ENCODE measurements around the gene NKAIN2.

NKAIN2 gene

DNA sequence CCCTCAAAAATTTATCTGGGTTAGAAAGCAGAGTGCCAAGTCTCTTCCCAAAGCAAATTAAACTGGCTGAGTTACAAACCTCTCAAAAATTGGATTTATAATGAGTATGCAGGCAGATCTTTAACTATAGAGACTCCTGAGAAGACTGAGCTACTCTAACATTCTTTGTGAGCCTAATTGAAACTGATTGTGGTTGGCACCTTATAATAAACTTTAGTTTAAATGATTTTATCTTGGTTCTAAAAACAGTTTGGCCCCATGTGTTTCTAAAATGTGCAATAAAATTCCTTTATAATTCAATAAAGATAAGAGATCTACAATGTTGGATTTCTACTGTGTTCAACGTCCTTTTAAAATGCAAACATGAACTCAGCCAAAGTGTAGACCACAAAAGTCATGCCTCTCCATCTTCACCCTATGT, 678.4 kb downstream of the NKAIN2 start:
- WGBS, 2 experiments: 100% methylated on average over 1 of the region's 1 CpG; no CpG with 5 or more reads in 1 of the 2 experiments
- Histone ChIP-seq H3K4me1 (ENCODE audit: control insufficient read depth, insufficient read depth, low read length) (no peaks in the 10 kb centered on the region), H3K36me3 (ENCODE audit: control insufficient read depth, insufficient read depth, low read length) (no peaks in the 10 kb centered on the region), H3K4me3 (ENCODE audit: insufficient read depth, low read depth, low read length) (no peak overlapping the region), H3K27me3 (ENCODE audit: control insufficient read depth, insufficient read depth, low read length, poor library complexity, severe bottlenecking) (no peaks in the 10 kb centered on the region), H3K27ac (ENCODE audit: insufficient read depth, low read depth, low read length, poor library complexity, severe bottlenecking) (no peak overlapping the region), H3K9me3 (ENCODE audit: control insufficient read depth, low read length) (no peaks in the 10 kb centered on the region)

DNA sequence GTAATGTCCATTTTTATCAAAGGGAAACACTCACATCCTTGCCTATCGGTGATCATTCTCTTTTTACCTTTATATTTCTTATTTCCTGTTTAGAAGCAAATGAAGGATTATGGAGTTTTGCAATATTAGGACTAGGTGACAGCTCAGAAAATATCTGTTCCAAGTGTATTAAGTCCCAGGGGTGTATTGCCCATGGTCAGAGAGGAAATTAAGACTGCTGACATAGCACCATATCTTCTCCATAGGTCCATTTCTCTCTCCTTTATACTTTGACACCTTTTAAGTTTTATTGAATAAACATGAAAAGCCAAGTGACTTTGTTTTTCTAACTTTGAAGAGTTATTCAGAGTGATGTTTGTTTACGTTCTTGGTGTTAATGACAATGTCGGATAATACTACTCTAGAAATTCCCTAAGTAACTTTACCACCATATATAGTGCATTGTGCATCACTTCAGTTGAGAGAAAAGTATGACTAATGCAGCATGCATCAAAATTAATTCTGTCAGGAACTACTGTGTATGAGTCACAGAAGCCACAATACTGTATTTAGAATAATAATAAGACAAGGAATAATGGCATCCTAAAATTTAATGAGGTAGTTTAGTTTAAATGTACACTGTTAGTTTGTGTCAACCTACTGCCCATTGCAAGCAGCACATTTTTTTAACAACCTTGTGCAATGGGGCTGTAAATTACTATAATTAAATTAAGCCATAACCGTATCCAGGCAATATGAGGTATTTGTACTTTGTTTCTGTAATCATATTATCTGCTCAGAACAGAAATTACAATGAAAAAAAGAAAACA, 684.2 kb downstream of the NKAIN2 start:
- Histone ChIP-seq H3K4me3 (ENCODE audit: insufficient read depth, low read depth, low read length) (no peak overlapping the region), H3K27ac (ENCODE audit: insufficient read depth, low read depth, low read length, poor library complexity, severe bottlenecking) (no peak overlapping the region), H3K36me3 (ENCODE audit: control insufficient read depth, insufficient read depth, low read length) (no peaks in the 10 kb centered on the region), H3K9me3 (ENCODE audit: control insufficient read depth, low read length) (no peaks in the 10 kb centered on the region), H3K4me1 (ENCODE audit: control insufficient read depth, insufficient read depth, low read length) (no peaks in the 10 kb centered on the region), H3K27me3 (ENCODE audit: control insufficient read depth, insufficient read depth, low read length, poor library complexity, severe bottlenecking) (no peaks in the 10 kb centered on the region)
- WGBS, 2 experiments: 100% methylated on average over 1 of the region's 4 CpGs; no CpG with 5 or more reads in 1 of the 2 experiments

DNA sequence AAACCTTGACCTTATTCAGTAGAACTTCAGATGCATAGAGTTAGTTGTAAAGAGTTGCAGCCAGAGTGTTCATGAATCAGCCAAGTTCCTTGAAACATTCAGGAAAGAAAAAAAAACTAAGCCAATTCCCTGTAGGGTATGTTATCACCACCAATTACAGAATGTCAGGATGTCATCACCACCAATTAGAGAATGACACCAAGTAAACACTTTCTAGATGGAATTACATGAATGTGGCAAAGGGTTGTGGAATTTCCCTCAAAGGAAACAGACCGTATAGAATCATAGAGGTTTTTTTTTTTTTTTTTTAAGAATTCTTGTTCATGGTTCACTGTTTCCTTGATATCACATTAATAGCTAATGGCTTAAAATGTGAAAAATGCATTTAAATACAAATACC, 686.5 kb downstream of the NKAIN2 start:
- Histone ChIP-seq H3K27me3 (ENCODE audit: control insufficient read depth, insufficient read depth, low read length, poor library complexity, severe bottlenecking) (no peaks in the 10 kb centered on the region), H3K4me3 (ENCODE audit: insufficient read depth, low read depth, low read length) (no peak overlapping the region), H3K9me3 (ENCODE audit: control insufficient read depth, low read length) (no peaks in the 10 kb centered on the region), H3K4me1 (ENCODE audit: control insufficient read depth, insufficient read depth, low read length) (no peaks in the 10 kb centered on the region), H3K36me3 (ENCODE audit: control insufficient read depth, insufficient read depth, low read length) (no peaks in the 10 kb centered on the region), H3K27ac (ENCODE audit: insufficient read depth, low read depth, low read length, poor library complexity, severe bottlenecking) (no peak overlapping the region)
- WGBS, 2 experiments: 100% methylated on average over 1 of the region's 1 CpG; no CpG with 5 or more reads in 1 of the 2 experiments

DNA sequence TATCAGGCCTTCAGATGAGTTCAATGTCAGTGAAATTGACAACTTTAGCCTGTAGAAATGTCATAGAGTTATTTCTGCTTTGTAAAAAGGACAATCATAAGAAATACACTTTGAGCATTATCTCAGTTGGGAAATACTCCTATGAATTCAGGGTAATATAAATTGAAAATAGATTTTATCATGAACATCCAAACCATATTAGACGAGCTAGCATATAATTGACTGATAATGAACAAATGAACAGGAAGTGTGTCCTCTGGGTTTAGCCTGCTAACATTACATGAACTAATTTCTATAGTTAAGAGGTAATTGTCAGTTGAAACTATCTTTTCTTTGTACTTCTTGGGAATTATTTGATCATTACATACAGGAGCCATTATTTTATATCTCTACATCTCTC, 689.6 kb downstream of the NKAIN2 start:
- no peak overlapping the region for H3K4me3 ChIP-seq (ENCODE audit: insufficient read depth, low read depth, low read length)
- no peaks in the 10 kb centered on the region for H3K4me1 ChIP-seq (ENCODE audit: control insufficient read depth, insufficient read depth, low read length)
- no CpG with 5 or more reads among the region's 1 CpG for WGBS, 2 experiments
- no peaks in the 10 kb centered on the region for H3K9me3 ChIP-seq (ENCODE audit: control insufficient read depth, low read length)
- no peaks in the 10 kb centered on the region for H3K36me3 ChIP-seq (ENCODE audit: control insufficient read depth, insufficient read depth, low read length)
- no peaks in the 10 kb centered on the region for H3K27me3 ChIP-seq (ENCODE audit: control insufficient read depth, insufficient read depth, low read length, poor library complexity, severe bottlenecking)
- no peak overlapping the region for H3K27ac ChIP-seq (ENCODE audit: insufficient read depth, low read depth, low read length, poor library complexity, severe bottlenecking)

DNA sequence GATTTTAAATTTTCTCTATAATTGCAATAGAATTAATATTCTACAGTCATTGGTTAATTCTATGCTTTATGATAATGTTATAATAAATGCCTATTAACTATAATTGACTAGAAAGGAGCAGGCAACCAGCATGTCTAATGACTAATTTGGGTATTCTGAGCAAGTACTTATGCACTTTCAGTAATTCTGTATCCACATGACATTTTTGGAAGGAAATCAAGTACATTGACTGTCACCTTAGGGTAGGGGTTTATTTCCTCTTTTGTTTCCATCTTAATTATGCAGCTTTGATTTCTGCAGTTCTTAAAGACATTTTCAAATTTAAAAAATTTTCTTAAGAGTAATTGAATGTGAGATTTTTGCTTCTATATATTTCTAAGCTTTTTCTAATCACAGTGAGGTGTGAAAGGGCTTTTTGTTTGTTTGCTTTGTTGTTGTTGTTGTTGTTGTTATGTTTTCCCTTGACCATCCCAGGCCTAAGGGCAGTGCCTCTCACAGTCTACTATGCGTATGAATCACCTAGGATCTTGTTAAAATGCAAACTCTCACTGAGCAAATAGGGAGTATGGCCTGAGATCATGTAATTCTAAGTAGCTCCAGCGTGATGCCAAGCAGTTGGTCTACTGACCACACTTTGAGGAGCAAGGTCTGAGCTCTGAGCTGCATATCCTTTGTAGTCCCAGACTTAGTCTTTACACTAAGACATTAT, 691.4 kb downstream of the NKAIN2 start:
- Histone ChIP-seq H3K36me3 (ENCODE audit: control insufficient read depth, insufficient read depth, low read length) (no peaks in the 10 kb centered on the region), H3K4me3 (ENCODE audit: insufficient read depth, low read depth, low read length) (no peak overlapping the region), H3K9me3 (ENCODE audit: control insufficient read depth, low read length) (no peaks in the 10 kb centered on the region), H3K4me1 (ENCODE audit: control insufficient read depth, insufficient read depth, low read length) (no peaks in the 10 kb centered on the region), H3K27me3 (ENCODE audit: control insufficient read depth, insufficient read depth, low read length, poor library complexity, severe bottlenecking) (no peaks in the 10 kb centered on the region), H3K27ac (ENCODE audit: insufficient read depth, low read depth, low read length, poor library complexity, severe bottlenecking) (no peak overlapping the region)
- WGBS, 2 experiments: 80 to 84% methylated on average over 2 of the region's 2 CpGs

DNA sequence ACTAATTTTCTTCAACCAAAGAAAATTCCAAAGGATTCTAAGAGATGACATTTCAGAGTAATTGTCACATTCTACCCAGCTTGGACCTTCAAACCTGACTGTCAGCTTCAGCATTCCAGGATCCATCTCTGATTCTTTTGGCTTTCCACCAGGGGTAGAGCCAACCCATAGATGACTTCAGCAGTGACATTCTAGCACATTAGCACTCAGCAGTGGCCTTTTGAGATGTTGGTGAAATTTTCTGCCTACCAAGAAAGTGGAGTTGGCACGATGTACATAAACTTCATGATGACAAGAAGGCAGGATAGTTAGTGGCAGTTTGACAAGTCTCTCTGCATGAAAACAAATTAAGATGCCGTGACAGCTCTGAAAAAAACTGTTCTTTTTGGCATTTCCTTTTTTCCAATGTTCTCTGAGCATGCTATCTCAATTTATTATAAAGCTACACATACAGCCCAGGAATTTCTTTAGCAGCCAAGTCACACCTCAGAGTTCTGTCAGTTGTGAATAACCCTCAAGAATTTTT, 692.1 kb downstream of the NKAIN2 start:
- Histone ChIP-seq H3K4me3 (ENCODE audit: insufficient read depth, low read depth, low read length) (no peak overlapping the region), H3K27me3 (ENCODE audit: control insufficient read depth, insufficient read depth, low read length, poor library complexity, severe bottlenecking) (no peaks in the 10 kb centered on the region), H3K4me1 (ENCODE audit: control insufficient read depth, insufficient read depth, low read length) (no peaks in the 10 kb centered on the region), H3K9me3 (ENCODE audit: control insufficient read depth, low read length) (no peaks in the 10 kb centered on the region), H3K36me3 (ENCODE audit: control insufficient read depth, insufficient read depth, low read length) (no peaks in the 10 kb centered on the region), H3K27ac (ENCODE audit: insufficient read depth, low read depth, low read length, poor library complexity, severe bottlenecking) (no peak overlapping the region)
- 94 to 95% methylated on average over 2 of the region's 2 CpGs for WGBS, 2 experiments

DNA sequence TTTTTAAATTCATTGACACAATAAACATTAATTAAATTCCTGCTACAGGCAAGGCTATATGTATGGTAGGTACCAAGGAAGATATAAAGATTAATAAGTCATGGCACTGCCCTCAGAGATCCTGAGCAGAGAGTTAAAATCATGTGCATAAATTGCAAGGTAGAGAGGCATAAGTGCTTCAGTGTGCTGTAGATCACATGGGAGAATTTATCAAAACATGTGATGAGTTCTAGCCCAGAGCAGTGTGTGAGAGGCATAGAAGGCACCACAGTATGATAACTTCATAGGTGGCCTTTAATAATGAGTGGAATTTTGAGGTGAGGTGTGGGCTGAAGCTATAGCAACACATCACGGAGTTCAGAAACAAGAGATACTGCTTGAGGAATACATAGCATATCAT, 692.7 kb downstream of the NKAIN2 start:
- Histone ChIP-seq H3K4me3 (ENCODE audit: insufficient read depth, low read depth, low read length) (no peak overlapping the region), H3K27me3 (ENCODE audit: control insufficient read depth, insufficient read depth, low read length, poor library complexity, severe bottlenecking) (no peaks in the 10 kb centered on the region), H3K36me3 (ENCODE audit: control insufficient read depth, insufficient read depth, low read length) (no peaks in the 10 kb centered on the region), H3K27ac (ENCODE audit: insufficient read depth, low read depth, low read length, poor library complexity, severe bottlenecking) (no peak overlapping the region), H3K9me3 (ENCODE audit: control insufficient read depth, low read length) (no peaks in the 10 kb centered on the region), H3K4me1 (ENCODE audit: control insufficient read depth, insufficient read depth, low read length) (no peaks in the 10 kb centered on the region)
- 94 to 100% methylated on average over 1 of the region's 1 CpG for WGBS, 2 experiments

DNA sequence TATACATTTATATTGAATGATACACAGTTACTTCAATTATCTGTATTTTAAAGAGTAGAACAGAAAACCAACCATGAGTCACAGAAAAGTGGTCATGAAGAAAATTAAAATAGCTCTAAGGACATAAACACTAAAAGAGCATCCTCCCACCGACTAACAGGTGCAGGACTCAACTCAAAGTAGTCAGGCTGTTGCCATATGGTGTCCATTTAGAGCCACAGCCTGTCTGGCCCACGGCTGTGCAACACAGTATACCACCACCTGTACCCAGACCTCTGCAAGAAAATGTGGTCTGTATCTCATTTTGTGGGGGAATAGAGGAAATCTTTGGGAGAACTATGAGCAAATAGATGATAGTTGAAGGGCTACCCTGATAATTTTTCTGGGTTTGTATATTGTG, 708.8 kb downstream of the NKAIN2 start:
- no peaks in the 10 kb centered on the region for H3K4me1 ChIP-seq (ENCODE audit: control insufficient read depth, insufficient read depth, low read length)
- H3K36me3 ChIP-seq (ENCODE audit: control insufficient read depth, insufficient read depth, low read length): no peaks in the 10 kb centered on the region
- H3K4me3 ChIP-seq (ENCODE audit: insufficient read depth, low read depth, low read length): no peak overlapping the region
- no peaks in the 10 kb centered on the region for H3K27me3 ChIP-seq (ENCODE audit: control insufficient read depth, insufficient read depth, low read length, poor library complexity, severe bottlenecking)
- H3K27ac ChIP-seq (ENCODE audit: insufficient read depth, low read depth, low read length, poor library complexity, severe bottlenecking): no peak overlapping the region
- H3K9me3 ChIP-seq (ENCODE audit: control insufficient read depth, low read length): no peaks in the 10 kb centered on the region
- 97 to 98% methylated on average over 2 of the region's 2 CpGs for WGBS, 2 experiments

DNA sequence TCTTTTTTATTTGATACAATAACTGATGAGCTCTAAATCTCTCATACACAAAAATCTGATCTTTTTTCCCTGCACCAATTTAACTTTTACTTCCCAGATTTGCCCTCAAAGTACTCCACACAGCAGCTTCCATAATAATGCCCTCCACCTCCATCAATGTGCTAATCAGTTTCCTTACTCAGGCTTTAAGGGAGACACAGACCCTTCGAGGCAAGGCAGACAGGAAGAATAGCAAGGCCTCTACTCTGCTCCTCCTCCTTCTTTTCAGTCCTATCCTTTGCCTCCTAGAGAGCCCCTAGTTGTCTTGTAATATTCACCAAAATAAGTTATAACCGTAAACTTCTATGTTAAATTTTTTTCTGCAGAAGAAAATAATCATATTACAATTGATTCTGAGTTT, 713.7 kb downstream of the NKAIN2 start:
- WGBS, 2 experiments: 6 to 7% methylated on average over 1 of the region's 2 CpGs
- H3K36me3 ChIP-seq (ENCODE audit: control insufficient read depth, insufficient read depth, low read length): no peaks in the 10 kb centered on the region
- peaks cover 10% of the 10 kb centered on the region for H3K4me1 ChIP-seq (ENCODE audit: control insufficient read depth, insufficient read depth, low read length)
- no peak overlapping the region for H3K27ac ChIP-seq (ENCODE audit: insufficient read depth, low read depth, low read length, poor library complexity, severe bottlenecking)
- H3K9me3 ChIP-seq (ENCODE audit: control insufficient read depth, low read length): no peaks in the 10 kb centered on the region
- H3K4me3 ChIP-seq (ENCODE audit: insufficient read depth, low read depth, low read length): no peak overlapping the region
- no peaks in the 10 kb centered on the region for H3K27me3 ChIP-seq (ENCODE audit: control insufficient read depth, insufficient read depth, low read length, poor library complexity, severe bottlenecking)

DNA sequence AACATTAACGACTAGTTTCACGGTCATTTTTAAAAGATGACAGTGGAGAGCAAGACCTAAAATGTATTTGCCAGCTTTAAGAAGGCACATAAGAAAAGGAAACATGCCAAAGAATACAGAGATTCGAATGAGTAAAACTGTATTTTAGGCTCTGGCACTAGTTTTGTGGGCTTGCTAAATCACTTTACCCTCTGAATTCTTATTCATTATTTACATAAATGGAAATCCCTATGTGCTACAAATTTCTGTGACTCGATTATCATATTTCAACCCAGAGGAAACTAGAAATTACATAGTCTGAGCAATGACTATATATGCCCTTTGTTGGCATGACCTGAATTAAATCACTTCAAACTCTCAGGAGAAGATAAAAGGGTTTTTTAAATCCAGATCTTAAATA, 716.8 kb downstream of the NKAIN2 start:
- Histone ChIP-seq H3K27me3 (ENCODE audit: control insufficient read depth, insufficient read depth, low read length, poor library complexity, severe bottlenecking) (no peaks in the 10 kb centered on the region), H3K27ac (ENCODE audit: insufficient read depth, low read depth, low read length, poor library complexity, severe bottlenecking) (no peak overlapping the region), H3K4me1 (ENCODE audit: control insufficient read depth, insufficient read depth, low read length) (peaks cover 27% of the 10 kb centered on the region), H3K4me3 (ENCODE audit: insufficient read depth, low read depth, low read length) (no peak overlapping the region), H3K36me3 (ENCODE audit: control insufficient read depth, insufficient read depth, low read length) (no peaks in the 10 kb centered on the region), H3K9me3 (ENCODE audit: control insufficient read depth, low read length) (no peaks in the 10 kb centered on the region)
- 94 to 97% methylated on average over 4 of the region's 4 CpGs for WGBS, 2 experiments

All from ectodermal cell (in vitro differentiated cells).